NCI-H2171 treated with DMSO at 0.1 percent for 48 hours (cell line): ENCODE results near the gene CST9L.

Source experiments
- DNase-seq: peaks from one replicate; lab custom pipeline; 2025; lab: John Stamatoyannopoulos, UW

CST9L gene, protein sequence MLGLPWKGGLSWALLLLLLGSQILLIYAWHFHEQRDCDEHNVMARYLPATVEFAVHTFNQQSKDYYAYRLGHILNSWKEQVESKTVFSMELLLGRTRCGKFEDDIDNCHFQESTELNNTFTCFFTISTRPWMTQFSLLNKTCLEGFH

GRCh38 chr20:23568320-23568970 is at the start of gene CST9L:
TSS of gene CST9L (minus strand) at chr20:23568484. CDS start at chr20:23568450, 34 bp downstream.
- DNase-seq: no peak

DNA sequence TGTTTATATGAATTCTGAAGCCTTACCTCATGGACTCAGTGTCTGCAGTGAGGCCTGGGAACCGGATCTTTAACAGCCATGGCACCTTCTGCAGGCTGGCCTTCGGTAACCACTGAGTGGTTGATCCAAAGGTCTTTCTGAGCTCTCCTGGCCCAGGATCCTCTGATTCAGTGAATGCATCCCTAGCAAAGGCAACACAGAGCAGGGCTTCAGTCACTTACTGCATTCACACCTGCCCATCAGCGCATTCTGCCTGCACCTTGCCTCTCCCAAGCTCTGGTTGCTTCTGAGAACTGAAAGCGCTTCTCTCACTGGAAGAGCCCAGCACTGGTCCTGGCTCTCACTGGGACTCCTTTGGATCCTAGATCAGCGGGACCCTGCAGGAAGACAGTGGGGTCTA is 45.9 kb upstream of the CST9L start:
- DNase-seq: no peak

DNA sequence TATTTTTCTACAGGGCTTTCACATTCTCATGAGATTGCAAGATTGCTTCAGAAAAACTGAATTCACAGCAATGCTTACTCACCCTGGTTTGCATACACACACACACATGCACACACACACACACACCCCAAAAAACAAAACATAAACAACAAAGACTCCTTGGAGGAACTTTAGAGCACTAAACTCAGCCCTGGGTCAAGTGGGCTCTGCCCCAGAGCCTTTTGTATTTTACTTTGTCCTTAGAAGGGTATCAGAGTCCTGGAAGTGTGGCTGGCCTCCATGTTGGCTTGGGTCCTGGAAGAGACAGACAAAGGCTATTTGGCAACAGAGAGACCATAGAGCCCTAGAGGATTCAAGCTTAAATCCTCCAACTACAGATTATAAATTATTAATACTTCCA is 45.4 kb upstream of the CST9L start:
- DNase-seq: no peak

DNA sequence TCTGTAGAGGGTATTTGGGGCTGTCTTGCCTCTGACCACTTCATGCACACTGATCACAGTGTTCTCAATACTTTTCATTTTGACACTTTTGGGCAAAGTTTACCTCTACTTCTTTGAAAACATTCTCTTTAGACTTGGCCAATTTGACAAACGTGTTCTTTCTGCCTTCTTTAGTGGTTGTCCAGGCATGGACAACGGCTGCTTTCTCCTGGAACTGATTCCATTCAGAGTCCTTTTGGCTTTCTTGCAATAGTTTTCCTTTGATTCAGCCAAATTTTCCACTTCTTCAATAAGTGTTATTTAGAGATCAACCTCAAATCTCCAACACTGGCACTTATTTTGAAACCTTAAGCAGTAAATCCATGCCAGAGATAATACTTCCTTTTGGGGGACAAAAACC is 44.1 kb upstream of the CST9L start:
- DNase-seq: no peak

DNA sequence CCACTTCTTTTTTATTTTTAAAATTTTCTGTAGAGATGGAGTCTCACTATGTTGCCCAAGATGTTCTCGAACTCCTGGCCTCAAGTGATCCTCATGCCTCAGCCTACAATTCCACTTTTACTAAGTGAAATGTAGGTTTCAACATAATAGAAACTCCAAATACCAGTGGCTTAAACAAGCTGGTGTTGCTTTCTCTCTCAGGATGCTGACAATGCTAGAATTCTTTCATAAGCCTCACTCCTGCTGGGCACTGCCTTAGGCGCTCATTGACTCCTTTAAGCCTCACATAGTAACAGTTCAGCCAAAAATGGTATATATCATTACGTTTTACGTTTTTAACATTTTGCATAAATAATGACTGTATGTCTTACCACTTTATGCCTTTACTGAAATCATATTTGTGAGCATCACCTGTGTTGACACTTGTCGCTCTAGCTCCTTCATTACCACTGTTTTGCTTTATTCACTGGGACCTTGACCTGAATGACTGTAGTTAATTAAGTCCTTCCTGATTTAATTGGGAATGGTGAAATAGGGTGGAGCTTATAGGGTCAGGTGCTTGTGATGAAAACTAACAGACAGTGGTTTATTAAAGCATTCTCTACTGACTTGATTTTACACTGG is 41.3 kb upstream of the CST9L start:
- no peak for DNase-seq

DNA sequence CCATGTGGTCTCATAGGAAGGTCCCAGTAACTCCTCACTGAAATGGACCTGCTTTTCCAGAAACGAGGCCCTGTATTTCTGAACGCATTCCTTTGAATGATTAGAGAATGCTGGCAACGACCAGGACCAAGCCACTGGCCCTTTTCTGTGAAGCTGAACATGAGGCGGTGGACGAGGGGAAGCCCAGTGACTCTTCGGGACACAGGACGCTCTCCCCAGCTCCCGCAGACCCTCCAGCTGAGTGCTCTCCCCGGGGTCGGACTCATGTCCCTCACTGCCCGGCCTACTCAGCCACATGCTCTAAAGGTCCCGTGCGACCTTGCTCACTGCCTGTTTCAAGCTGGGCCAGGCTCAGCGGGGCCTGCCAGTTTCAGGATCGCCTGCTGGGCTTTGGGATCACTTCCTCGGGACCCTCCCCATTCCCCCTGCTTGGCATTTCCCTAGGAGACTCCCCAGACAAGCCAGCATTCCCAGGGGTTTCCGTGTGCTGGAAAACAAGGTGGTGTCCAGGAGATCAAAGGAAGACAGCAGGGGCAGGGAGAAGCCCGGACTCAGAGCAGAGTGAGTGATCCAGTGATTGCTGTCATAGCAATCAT is 40.1 kb upstream of the CST9L start:
- DNase-seq: no peak

- no peak for DNase-seq
These were observed 39.4 kb upstream of the CST9L start for GRCh38 chr20:23607497-23608245.

DNA sequence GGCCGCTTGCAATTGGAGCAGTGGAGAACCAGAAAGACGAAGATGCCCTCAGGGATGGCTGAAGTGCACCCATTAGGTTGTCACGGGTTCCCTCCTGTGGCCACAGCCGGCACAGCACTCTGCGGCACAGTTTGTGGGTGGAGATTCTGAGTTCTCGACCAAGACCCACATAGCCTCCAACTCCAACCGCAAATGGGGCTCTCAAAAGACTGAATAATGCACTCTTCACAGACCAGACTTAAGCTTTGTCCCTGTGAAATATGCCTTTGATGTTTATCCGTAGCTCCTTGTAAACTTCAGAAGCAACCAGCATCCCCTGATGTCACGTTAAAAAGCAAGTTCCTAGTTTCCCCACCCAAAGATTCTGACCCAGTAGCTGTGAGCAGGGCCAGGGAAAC is 38.4 kb upstream of the CST9L start:
- peak; percentile 57 for DNase-seq

DNA sequence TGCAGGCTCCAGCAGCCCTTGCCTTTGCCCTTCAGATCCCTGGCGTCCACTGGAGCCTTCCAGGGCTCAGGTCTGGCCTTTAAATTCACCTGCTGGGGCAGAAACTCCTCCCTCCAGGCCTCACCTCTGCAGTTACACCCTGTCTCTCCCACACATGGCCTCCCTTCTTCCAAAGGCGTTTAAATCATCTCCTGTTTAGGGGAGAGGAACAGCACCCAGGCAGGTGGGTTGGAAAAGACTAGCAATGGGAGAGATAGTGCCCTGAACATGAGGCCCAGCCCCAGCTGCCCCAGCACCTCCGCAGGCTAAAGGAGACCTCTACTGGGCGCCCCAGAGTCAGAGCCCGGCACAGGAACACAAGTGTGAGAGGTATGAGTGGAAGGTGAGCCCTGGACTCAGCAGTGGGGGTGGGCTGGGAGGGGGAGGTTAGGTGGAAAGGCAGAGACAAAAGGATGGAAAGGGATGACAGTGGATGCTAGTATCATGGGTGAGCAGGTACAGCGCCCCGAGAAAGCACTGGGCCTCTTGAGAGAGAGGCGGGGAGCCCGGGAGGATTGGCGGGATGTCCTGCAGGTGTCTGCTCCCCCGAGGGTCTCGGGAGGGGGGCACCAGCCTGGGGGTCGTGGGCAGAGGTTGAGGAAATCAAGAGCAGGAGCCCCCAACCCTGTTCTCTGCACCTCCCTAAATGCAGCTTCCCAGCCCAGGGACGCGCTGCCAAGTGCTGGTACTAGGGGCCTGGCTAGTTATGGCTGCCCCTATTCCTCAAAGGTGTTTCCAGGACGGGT is 37.8 kb upstream of the CST9L start, which contains the start of gene CST9:
CST9 (minus strand) TSS at position 51 of the 785 bp plus-strand sequence. CDS start 53 bp downstream, outside the sequence.
- DNase-seq: no peak

DNA sequence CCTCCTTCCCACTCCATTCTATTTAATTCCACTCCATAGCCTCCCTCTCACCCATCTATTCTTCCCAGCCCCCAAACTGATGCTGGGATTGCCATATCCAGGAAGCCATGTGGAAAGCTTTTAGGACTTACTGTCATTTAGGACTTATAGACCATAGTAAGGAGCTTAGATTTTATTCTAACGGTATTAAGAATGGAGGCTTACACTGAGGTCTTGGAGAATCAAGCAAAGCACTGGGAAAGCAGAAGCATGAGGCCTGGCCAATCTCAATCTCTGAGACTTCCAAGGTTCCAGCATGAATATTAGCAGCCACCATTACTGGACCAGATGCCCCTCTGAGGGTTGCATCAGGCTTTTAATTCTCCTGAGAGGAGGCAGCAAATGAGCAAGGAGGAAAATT is 36.0 kb upstream of the CST9L start:
- DNase-seq: no peak

- DNase-seq: no peak
These were observed 35.0 kb upstream of the CST9L start for GRCh38 chr20:23603321-23603720.

DNA sequence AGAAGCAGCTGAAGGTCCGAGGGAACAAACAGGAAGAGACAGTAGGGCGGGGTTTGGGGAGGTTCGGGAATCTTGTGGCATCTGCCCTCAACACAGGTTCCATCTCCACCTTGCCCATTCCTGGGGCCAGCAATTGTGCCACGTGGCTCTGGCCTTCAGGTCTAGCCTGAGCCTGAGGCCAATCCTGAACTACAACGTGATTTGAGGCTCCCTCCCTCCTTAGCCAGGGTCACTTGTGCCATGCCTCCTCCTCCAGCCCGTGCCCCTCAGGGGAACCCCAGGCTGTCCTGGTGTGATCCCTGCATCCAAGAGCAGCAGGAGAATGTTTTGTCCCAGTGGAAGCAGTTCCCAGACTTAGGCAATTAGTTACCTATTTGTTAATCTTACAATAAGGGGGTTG is 34.4 kb upstream of the CST9L start:
- no peak for DNase-seq

- DNase-seq: no peak
These were observed 34.0 kb upstream of the CST9L start for GRCh38 chr20:23602241-23602640.

DNA sequence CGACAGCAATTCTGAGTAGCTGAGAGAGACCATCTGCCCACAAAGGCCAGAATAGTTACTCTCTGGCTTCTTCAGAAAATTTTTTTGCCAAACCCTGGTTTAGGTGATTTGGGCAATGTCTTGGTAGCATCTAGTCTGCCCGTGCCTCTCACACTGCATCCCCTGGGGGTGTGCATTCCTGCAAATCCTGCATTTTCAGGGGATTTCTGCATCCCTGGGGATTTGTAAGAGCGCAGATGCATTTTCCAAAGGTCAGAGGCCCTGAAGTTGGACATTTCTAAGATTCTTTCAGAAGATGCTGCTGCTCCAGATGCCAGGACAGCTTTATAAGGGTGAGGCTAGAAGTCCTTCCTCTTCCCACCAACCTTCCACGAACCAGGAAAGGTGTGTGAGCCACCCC is 33.4 kb upstream of the CST9L start:
- DNase-seq: no peak

- DNase-seq: no peak
These were observed 30.2 kb upstream of the CST9L start for GRCh38 chr20:23598481-23598880.

- DNase-seq: no peak
These were observed 28.4 kb upstream of the CST9L start for GRCh38 chr20:23596579-23597250.

DNA sequence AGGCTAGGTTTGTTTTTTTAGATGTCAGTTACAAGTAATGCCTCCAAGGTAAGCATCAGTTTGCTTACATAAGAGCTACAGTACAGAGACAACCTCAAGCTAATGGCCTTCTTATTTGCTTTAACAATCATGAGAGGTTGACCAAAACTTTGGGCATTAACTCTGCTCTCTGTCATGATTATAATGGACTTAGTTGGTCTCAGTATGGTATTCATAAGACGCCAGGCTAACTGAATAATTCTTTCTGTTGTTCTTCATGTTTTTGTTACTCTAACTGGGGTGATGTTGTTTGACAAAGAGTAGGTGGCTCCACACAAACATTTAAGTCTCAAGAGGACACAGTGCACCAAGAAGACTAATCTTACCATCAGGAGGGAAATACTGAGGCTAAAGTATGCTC is 27.7 kb upstream of the CST9L start:
- DNase-seq: no peak

GRCh38 chr20:23588434-23589403 is 20.4 kb upstream of the CST9L start:
- DNase-seq: peak; percentile 19

GRCh38 chr20:23587631-23588030 is 19.3 kb upstream of the CST9L start:
- DNase-seq: no peak
